HG03025 (cell line): ENCODE results near the gene AP2S1.
"Not testable (repeated sequence)": the region's sequence is repeated elsewhere in the genome, so short reads cannot be mapped to it uniquely, and the experiment has no call there.

ENCODE experiments used
- ATAC-seq: cut with Tn5 transposase; IDR thresholded peaks from one replicate; pipeline ENCODE4 v1.9.1; 2021; ENCODE audit warnings: mild to moderate bottlenecking, moderate library complexity; ENCODE audit not compliant: unreplicated experiment, low FRiP score

AP2S1 gene

DNA sequence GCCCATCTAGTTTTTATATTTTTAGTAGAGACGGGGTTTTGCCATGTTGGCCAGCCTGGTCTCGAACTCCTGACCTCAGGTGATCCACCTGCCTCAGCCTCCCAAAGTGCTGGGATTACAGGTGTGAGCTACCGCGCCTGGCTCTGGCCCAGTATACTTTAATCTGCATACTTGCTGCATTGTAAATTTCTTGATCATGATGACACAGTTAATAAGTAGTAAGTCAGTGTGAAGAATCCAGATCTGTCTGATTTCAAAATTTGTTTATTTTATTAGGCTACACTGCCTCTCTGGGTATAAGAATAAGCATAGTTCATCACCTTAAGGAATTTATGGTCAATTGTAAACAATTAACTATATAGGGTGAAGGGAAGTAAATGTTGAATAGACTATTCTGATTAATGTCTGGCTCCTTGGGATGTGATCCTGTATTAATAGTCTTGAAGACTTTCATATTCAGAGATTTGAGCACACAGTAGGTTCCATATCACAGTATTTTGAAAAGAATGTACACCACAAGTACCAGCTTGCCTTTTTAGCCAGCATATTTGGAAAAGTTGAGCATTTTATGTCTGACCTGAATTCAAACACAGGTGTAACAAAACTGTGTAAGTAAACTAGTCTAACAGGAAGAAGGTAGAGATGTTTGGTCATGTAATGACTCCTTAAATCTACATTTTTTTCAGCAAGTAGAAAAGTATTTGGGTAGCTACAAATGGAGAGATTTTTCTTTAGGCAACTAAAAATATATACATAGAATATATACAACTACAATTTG lies 17.6 kb upstream of the AP2S1 start:
- no peak for ATAC-seq

DNA sequence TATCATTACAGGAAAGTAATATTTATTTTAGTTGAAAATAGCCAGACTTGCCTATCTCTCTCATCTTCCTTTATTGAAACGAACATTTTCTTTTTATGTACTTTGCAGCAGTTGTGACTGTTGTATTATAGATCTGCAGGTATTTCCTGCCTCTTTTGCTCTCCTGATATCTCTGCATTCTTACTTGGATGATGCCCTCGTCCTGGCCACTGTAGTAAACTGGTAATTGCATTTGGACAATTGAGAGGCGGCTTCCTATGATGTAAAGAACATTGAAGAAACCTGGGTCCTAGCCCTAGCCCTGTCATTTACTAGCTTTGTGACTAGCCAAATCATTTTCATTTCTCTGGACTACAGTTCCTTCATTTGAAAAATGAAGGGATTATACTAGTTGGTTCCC lies 16.5 kb upstream of the AP2S1 start:
- no peak for ATAC-seq

DNA sequence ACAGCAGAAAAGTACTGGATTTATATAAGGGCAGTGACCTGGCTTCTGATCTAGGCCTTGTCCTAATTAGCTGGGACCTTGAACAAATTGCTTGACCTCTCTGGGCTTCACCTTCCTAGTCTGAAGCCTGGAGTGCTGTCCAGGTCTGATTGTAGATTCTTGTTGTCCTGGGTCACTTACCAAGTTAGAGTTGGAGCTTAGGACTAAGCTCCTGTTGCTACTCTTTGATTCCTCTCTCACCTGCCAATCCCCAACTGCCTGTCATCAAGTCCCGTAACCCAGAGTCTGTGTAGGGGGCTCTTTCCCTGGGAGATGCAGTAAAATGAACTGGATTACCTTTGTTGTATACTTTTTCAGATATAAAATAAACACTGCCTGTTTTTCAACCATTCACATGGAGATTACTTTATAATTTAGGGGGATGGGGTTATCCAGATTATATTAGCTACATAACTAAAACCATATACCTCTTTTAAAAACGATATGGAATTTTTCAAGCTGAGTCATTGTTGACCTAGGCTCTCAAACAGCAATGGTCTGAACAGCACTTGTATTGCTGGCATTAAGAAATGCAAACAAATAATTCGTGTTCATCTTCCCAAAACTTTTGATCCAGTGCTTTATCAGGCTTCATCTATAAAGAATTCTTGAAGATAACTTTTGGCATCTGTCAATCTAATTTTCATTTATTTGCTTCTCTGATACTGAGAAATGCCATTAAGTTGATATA lies 15.9 kb upstream of the AP2S1 start:
- no peak for ATAC-seq

DNA sequence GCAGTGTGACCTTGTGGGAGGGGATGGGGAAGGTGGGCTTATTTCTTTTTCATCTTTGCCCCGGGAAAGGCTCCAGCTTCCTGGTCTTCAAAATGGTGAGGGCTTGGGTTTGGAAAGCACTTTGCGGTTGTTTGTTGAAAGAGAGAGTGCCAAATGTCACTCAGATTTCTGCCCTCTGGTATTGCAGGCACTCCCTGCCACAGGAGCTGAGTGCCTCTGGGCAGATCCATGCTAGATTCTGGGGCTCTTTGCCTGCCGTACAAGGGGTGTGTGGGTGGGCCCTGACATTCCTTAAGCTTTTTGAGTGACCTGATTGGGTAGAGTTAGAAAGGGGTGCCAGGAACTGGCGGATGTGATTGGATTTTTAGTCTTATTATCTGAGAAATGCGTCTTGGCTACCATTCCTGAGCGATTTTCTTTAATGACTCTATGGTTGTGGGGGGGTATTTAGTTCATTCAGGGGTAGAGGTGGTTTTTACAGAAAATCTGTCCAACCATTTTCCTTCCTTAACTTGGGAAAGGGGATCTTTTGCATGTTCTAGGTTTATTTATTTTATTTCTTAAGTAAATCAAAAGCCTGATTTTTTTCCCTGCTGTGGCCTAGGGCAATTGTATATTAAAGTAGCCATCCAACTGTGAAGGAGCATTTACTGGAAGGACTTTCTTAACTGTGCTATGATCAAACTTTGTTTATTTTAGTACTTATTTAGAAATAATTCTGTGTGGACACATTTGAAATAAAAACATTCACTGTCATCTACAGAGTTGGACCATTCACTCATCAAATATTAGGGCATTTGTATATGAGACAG lies 13.4 kb upstream of the AP2S1 start:
- no peak for ATAC-seq

DNA sequence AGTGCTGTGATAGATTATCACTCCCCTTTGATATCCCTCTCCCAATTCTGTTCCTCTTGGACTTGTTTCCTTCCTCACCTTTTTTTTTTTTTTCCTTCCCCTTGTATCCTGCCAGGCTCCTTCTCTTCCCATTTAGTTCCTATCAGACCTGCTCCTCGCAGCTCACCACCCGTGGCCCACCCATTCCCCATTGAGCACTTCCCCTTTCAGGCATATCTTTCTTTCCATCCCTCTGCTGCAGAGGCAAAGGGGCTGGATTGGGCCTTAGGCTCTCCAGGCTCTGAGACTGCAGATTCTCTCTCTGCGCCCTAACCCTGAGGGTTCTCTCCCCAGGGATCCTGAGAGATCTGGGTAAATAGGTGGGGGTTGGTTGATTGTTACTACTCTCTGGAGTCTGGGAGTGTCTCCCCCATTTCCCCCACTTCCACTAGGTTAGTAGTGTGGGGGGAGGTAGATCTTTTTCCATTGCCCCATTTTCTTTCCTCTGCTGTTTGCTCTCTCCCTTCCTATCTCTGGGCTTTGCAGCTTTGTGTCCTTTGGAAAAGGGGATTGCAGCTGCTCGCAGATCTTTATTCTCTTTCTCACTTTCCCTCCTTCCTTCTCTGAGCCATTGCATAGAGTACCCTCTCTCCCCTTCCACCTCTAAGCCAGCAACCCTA lies 12.5 kb upstream of the AP2S1 start:
- ATAC-seq = no peak

DNA sequence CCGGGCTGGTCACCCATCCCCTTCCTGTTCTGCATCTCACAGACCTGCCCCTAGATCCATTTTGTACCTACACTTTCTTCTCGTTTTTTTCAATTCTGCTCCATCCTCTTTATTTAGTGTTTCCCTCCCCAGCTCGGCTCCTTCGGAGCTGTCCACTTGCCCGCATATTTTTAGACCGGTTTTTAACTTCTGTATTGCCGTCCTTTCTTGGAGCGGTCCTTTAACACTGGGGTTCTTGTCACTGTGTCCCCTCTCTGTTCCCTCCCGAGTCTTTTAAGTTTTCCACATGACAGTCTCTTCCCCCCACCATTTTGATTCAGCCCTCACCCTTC lies 11.8 kb upstream of the AP2S1 start:
- no peak for ATAC-seq

DNA sequence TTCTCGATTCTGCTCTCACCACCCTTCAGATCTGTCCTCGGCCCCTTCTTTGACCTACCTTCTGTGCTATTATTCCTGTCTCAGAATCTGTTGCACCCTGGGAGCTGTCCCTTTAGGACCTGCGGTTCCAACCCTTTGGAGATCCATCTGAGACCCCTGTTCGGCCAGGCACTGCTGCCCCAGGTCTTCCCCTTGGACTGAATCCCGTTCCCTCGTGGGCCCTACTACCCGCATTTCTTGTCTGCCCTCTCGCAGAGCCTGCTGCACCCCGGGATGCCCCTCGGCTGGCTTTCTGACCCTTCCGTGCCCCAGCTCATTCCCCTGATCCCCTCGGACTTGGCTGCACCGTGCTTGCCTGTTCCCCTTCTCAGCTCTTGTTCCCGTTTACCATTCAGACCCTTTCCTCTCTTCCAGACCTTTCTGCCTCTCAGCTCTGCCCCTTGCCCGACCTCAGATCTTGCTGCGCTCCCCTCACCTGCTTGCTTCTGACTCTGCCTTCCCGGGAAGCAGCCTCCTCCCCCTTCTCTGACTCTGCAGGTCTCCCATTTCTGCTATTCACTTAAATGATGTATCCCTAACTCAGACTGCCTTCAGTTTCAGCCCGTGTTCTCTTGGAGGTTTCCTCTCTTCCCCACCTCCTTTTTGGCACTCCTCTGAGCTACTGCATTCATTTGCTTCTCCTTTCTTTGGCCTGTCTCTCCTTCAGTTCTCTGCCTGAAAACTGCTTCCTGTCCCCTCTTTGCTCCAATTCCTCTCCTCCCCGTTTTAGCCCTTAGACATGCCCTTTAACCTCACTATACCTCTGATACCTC lies 11.3 kb upstream of the AP2S1 start:
- no peak for ATAC-seq

DNA sequence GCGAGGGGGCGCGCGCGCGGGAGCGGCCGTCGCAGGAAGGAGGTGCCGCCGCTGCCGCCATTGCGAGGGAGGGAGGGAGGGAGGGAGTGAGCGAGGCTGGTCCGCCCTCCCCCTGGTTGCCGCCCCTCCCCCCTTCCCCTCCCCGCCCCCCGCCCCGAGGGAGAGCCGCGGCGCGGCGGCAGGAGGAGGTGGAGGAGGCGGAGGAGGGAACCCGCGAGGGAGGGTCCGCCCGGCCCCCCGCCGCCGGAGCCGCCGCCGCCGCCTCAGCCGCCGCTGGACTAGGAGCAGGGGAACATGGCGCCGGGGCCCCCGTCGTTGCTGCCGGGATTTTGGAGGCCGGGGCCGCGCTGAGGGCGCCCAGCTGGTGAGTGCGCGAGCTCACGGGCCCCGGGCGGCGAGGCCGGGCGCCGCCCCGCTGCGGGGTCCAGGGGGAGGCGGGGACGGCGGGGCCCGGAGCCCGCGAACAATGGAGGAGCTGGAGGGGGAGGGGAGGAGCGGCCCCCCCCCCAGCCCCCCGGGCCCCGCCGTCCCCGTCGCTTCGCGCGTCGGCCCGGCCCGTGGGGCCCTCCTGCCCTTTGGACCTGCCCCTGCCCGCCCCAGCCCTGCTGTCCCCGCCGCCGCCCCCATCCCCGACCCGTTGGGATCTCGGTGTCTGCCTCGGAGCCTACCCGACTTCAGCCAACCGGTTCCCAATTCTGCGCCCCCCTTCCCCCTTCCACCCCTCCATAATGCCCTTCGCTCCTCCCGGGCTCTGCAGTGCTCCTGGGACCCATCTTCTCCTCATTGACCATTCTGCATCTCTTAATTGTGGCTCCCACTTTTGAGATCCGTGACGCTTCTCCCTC lies 10.4 kb upstream of the AP2S1 start, which contains the start of gene ARHGAP35:
ARHGAP35 (plus strand) TSS at position 152 of the 845 bp plus-strand sequence. CDS start 57,679 bp downstream, outside the sequence.
- ATAC-seq = peak; percentile 3

DNA sequence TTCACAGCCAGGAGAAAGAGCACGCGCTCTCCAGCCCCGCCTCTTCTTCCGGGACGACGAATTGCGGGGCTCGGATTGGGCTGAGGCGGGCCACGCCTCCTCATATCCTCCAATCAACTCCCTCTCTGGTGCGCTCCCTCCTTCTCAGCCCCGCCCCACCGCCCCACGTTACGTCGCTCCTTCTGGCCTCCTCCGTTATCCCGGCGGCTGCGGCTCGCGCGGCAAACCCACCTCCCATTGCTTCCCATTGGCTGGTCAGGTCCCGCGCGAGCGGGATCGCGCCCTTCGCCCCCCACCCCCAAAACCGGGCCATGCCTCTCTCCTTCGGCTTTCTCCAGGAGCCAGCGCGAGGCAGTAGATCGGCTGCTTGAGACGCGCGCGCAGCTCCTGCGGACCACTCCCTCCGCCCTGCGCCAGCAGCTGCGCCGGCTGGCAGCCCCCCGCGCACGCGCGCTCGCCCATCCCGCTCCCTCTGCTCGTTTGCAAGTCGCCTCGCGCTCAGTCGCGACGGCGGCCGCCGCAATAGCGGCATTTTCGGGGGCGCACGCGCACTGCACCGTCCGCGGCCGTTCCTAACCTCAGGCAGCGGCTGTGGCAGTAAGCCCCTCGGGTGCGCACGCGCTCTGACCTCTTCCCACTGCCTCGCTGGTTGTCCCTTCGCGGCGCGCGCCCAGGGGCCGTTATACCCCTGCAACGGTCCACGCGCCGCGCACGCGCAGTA lies 9.6 kb upstream of the AP2S1 start:
- ATAC-seq = peak; percentile 57

DNA sequence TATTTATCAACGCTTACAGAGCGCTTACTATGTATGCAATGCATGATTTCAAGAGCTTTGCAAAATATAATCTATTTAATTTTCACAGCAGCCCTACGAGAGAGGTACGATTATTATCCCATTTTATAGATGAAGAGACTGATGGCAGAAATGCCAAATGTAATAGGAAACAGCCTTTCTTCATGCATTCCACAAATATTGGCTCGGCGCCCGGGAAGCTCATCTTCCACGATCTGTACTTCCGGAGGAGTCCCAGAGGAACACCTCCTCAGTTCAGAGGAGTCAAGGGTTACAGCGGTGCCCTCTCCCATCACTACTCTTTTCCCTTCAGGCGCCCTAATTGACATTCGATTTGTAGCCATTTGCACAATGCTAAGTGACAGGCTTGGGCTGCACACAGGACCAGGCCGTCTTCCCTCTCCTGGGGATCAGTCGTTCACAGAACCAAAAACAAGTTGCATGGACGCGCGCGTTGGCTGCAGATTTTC lies 9.0 kb upstream of the AP2S1 start:
- no peak for ATAC-seq

DNA sequence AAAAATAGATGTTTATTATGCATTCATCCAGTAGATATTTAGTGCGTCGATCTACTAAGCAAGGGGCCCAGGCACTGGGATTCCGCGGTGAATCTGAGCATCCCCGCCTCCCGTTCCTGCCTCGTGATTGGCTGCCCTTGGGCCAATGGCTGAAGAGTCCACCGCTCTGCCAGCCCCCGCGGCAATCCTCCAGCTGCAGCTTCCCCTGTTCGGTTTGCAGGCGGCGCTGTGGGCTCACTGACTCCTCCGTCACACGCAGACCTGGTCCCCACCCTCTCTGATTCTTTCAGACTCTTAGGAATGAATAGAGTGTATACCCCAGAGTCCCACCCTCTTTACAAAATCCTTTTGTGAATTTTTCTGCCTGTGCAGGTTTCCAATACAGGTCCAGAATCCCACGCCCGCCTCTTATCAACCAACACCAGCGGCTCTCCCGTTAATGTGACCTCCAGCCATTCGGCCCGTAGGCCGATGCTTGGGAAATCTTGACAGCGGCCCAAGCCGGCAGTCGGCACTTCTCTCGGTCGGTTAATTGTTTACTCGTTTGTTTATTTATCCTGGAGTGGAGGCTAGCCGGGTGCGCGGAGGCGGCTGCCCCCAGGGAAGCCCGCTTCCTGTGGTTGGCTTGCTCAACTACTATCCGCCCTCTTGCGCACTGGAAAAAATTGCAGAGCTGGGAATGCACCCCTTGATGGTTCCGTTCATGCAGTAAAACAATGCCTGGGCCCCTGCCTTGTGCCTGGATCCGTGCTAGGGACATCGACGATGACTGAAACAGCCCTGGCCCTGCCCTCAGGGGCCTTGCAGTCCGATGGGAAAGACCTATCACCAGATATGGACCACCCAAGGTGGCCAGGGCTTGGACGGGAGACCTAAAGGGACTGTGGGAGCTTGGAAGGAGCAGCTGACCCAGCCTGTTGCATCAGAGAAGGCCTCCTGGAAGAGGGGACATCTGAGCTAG lies 5.7 kb upstream of the AP2S1 start:
- ATAC-seq = no peak

DNA sequence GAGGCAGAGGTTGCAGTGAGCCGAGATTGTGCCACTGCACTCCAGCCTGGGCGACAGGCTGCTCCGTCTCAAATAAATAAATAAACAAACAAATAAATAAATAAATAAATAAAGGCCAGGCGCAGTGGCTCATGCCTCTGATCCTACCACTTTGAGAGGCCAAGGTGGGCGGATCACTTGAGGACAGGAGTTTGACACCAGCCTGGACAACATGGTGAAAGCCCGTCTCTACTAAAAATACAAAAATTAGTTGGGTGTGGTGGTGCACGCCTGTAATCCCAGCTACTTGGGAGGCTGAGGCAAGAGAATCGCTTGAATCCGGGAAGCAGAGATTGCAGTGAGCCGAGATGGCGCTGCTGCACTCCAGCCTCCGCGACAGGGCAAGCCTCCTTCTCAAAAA lies 4.1 kb upstream of the AP2S1 start:
- not testable (repeated sequence) for ATAC-seq

DNA sequence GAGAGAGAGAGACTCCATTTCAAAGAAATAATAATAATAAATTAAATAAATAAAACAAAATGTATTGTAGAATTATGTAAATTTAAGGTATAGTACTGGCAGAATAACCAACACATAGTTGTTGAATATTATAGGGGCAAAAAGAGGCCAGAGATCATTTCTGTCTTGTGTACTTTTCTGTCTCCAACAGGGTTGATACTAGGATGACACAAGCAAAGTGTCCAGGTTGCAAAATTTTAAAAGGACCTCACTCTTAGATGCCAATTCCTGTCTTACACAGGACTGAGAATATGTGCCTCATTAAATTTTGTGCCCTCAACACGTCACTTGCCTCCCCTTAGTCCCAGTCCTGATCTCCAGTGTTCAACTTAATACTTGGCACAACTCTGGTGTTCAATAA lies 2.2 kb upstream of the AP2S1 start:
- no peak for ATAC-seq

DNA sequence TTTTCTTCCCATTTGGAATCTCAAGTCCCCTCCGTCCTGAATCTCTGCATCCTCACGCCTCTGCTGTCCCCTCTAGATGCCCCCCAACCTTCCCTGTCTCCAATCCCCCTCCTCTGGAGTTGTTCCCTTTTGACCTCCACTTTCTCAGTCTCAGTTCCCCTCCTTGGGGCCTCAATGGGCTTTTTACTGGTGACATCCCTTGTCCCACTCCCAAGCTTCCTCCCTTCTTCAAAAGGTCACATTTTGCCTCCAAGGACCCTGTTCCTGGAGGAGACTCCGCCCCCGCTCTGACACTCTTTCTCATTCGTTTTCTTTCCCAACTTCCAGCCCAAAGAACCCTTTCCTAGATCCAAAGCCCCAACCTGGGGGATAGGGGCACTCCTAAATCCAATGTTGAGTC lies 1.0 kb downstream of the AP2S1 start:
- ATAC-seq = no peak

DNA sequence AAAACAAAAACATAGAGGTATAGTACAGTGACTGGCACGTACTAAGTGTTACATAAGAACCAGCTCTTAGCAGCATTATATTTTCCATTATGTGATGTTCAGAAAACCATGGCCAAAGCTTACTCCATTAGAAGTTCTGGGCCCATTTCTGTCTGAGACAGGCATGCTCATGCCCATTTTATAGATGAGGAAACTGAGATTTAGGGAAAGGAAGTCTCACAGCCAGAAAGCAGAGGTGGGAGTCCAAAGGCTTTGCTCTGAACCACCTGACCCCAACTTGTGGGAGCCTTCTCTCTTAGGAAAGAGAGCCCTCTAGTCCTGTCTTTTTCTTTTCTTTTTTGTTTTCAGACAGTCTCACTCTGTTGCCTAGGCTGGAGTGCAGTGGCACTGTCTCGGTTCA lies 2.3 kb downstream of the AP2S1 start:
- ATAC-seq = no peak

DNA sequence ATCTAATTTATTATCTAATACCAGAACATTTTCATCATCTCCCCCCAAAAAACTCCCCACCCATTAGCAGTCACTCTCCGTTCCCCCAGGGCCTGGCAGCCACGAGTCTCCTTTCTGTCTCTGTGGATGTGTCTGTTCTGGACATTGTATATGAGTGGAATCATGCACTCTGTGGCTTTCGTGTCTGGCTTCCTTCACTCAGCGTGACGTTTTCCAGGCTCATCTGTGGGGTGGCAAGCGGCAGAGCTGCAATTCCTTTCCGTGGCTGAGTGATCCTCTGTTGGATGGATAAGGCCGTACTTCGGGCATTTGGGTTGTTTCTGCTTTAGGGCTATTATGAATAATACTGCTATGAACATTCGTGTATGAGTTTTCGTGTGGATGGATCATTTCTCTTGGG lies 3.1 kb downstream of the AP2S1 start:
- ATAC-seq = no peak

DNA sequence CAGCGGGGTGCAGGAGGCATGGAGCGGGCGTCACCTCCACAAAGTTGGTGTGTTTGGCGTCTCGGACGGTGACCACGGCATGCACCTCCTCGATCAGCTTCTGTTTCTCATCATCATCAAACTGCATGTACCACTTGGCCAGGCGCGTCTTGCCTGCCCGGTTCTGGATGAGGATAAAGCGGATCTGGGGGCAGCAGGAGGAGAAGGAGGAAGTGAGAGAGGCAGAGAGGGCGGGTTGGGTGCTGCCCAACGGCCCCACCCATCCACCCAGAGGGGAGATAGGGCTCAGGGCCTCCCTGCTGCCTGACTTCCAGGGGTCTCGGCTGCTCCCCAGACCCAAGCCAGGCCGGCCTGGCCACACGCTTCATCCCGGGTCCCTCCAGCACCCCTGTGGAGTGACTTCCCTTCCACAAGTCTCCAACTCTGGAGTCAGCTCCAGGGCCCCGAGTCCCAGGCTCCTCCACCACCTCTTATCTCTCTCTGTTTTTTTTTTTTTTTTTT lies 4.6 kb downstream of the AP2S1 start:
- no peak for ATAC-seq
